Ishikawa (cell line): Measurements from ENCODE around the gene HOXB5.
A peak's percentile ranks its signal among the peaks of the same experiment; 100 is the strongest.

Source experiments
- CEBPB ChIP-seq: IDR thresholded peaks from 2 replicates; pipeline ENCODE4 v1.6.1; 2012
- CREB1 ChIP-seq: IDR thresholded peaks from 2 replicates; pipeline ENCODE4 v1.6.1; 2012; ENCODE audit warnings: low read depth
- EP300 ChIP-seq: IDR thresholded peaks from 2 replicates; pipeline ENCODE4 v1.6.1; 2012; ENCODE audit warnings: borderline replicate concordance
- FOXM1 ChIP-seq: IDR thresholded peaks from 2 replicates; pipeline ENCODE4 v1.6.1; 2012; ENCODE audit warnings: low read depth, borderline replicate concordance
- MAX ChIP-seq: IDR thresholded peaks from 2 replicates; pipeline ENCODE4 v1.6.1; 2012
- YY1 ChIP-seq: IDR thresholded peaks from 2 replicates; pipeline ENCODE4 v1.6.1; 2012; ENCODE audit warnings: low read depth
- TF ChIP-seq, protein P1 (sequence below): IDR thresholded peaks from 2 replicates; pipeline ENCODE4 v1.6.1; 2012; ENCODE audit warnings: low read depth, mild to moderate bottlenecking
- TF ChIP-seq, protein P2 (sequence below): IDR thresholded peaks from 2 replicates; pipeline ENCODE4 v1.6.1; 2012

GRCh38 chr17:48625495-48626244, 32.1 kb upstream of the HOXB5 start:
- TF ChIP-seq FOXM1 = no peak
- no peak for TF ChIP-seq CEBPB
- TF ChIP-seq, protein P1, sequence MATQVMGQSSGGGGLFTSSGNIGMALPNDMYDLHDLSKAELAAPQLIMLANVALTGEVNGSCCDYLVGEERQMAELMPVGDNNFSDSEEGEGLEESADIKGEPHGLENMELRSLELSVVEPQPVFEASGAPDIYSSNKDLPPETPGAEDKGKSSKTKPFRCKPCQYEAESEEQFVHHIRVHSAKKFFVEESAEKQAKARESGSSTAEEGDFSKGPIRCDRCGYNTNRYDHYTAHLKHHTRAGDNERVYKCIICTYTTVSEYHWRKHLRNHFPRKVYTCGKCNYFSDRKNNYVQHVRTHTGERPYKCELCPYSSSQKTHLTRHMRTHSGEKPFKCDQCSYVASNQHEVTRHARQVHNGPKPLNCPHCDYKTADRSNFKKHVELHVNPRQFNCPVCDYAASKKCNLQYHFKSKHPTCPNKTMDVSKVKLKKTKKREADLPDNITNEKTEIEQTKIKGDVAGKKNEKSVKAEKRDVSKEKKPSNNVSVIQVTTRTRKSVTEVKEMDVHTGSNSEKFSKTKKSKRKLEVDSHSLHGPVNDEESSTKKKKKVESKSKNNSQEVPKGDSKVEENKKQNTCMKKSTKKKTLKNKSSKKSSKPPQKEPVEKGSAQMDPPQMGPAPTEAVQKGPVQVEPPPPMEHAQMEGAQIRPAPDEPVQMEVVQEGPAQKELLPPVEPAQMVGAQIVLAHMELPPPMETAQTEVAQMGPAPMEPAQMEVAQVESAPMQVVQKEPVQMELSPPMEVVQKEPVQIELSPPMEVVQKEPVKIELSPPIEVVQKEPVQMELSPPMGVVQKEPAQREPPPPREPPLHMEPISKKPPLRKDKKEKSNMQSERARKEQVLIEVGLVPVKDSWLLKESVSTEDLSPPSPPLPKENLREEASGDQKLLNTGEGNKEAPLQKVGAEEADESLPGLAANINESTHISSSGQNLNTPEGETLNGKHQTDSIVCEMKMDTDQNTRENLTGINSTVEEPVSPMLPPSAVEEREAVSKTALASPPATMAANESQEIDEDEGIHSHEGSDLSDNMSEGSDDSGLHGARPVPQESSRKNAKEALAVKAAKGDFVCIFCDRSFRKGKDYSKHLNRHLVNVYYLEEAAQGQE = no peak
- no peak for TF ChIP-seq CREB1
- TF ChIP-seq, protein P2, sequence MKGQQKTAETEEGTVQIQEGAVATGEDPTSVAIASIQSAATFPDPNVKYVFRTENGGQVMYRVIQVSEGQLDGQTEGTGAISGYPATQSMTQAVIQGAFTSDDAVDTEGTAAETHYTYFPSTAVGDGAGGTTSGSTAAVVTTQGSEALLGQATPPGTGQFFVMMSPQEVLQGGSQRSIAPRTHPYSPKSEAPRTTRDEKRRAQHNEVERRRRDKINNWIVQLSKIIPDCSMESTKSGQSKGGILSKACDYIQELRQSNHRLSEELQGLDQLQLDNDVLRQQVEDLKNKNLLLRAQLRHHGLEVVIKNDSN = no peak
- no peak for TF ChIP-seq EP300
- TF ChIP-seq YY1 = no peak
- TF ChIP-seq MAX = peak; percentile 14; the same call in 1 of the 2 replicates
